Measurements from ENCODE around the gene MVK.

- no peak for TF ChIP-seq CTCF (IDR thresholded peaks at IDR 0.05)
- TF ChIP-seq MXI1 (IDR thresholded peaks at IDR 0.05; ENCODE audit: low read depth, low read length), result no peak; the same call in 1 of the 2 replicates
- TF ChIP-seq, protein P1, sequence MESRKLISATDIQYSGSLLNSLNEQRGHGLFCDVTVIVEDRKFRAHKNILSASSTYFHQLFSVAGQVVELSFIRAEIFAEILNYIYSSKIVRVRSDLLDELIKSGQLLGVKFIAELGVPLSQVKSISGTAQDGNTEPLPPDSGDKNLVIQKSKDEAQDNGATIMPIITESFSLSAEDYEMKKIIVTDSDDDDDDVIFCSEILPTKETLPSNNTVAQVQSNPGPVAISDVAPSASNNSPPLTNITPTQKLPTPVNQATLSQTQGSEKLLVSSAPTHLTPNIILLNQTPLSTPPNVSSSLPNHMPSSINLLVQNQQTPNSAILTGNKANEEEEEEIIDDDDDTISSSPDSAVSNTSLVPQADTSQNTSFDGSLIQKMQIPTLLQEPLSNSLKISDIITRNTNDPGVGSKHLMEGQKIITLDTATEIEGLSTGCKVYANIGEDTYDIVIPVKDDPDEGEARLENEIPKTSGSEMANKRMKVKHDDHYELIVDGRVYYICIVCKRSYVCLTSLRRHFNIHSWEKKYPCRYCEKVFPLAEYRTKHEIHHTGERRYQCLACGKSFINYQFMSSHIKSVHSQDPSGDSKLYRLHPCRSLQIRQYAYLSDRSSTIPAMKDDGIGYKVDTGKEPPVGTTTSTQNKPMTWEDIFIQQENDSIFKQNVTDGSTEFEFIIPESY (IDR thresholded peaks at IDR 0.05; ENCODE audit: borderline replicate concordance, low read depth), result no peak
- peak; percentile 62; the same call in 1 of the 2 replicates for TF ChIP-seq RCOR1 (IDR thresholded peaks at IDR 0.05; ENCODE audit: low read length)
- peak in 1 of 2 experiments; percentile 87; a peak in 2 of 4 replicates for TF ChIP-seq EP300 (IDR thresholded peaks at IDR 0.05; ENCODE audit: borderline replicate concordance in 1 of 2, low read depth in 1 of 2, low read length in 1 of 2)
- no peak for TF ChIP-seq JUND (IDR thresholded peaks at IDR 0.05)
- peak; percentile 55; the same call in 1 of the 2 replicates for TF ChIP-seq TCF12 (IDR thresholded peaks at IDR 0.05)
Observed at GRCh38 chr12:109541413-109541726, 32.2 kb upstream of the MVK start.
